NCI-H2196 (cell line): ENCODE results near the gene ENDOD1.

Experiments used
- DNase-seq: peaks from one replicate; lab custom pipeline; 2025; ENCODE audit not compliant: unreplicated experiment; lab: John Stamatoyannopoulos, UW

Gene ENDOD1

DNA sequence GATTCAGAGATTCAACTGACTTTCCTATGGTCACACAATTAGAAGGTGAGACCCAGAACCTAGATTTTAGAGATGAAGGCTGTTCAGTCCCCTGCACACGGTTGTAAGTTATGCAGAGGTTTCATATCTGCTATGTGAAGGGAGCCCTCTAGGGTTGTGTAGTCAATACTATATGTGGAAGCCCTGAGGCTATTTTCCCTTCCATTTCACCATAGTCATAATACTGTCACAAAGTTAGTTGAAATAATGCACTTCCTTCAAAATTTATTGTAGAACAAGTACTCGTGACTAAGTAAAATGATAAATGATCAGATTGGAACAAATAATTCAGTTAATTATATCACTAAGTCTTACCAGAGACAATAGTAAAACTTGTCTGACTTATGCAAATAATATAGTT is 48.8 kb downstream of the ENDOD1 start:
- no peak for DNase-seq

GRCh38 chr11:95140397-95141033 is 50.9 kb downstream of the ENDOD1 start:
- DNase-seq: no peak

DNA sequence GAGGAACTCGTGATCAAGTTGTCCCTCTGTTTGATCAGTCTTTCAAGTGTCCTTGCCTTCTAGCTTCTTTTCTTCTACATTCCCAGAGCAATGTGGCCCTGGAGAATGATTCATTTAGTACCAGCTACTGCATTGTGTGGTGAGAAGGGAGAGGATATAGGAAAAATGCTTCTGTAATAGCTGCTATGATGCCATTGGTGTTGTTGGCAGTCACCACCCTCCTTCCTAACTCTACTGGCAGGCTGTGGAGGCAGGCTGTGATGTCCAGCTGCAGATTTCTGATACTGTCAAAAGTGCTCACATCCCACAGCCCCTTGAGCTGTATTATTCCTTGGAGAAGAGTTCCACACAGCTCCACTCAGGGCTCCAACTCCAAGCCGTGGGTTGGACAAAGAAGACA is 52.8 kb downstream of the ENDOD1 start:
- no peak for DNase-seq

DNA sequence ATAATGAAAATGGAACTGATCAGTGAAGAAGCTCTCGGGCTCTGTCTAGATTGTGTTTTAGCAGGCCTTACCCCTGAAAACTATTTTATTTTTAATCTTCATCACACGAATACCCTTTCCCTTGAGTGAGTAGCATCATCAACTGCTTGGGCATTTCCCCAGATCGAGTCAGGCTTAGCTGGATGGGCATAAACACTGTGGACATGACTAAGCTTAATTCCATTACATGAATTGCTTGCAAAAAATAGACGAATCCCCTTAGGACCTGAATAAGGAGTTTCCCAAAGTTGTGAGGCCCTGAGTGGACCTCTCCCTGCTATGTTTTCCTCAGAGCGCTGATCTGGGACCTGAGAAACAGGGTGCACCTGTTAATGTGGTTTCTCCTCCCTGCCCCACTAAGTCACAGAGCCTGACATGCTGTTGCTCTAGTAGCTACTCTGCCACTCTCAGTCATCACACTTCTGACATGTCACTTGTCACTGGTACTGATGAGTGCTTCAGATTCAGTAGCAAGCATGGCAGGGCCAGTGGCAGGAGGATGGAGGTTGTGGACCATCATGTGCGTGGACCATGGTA is 53.5 kb downstream of the ENDOD1 start:
- DNase-seq: no peak

DNA sequence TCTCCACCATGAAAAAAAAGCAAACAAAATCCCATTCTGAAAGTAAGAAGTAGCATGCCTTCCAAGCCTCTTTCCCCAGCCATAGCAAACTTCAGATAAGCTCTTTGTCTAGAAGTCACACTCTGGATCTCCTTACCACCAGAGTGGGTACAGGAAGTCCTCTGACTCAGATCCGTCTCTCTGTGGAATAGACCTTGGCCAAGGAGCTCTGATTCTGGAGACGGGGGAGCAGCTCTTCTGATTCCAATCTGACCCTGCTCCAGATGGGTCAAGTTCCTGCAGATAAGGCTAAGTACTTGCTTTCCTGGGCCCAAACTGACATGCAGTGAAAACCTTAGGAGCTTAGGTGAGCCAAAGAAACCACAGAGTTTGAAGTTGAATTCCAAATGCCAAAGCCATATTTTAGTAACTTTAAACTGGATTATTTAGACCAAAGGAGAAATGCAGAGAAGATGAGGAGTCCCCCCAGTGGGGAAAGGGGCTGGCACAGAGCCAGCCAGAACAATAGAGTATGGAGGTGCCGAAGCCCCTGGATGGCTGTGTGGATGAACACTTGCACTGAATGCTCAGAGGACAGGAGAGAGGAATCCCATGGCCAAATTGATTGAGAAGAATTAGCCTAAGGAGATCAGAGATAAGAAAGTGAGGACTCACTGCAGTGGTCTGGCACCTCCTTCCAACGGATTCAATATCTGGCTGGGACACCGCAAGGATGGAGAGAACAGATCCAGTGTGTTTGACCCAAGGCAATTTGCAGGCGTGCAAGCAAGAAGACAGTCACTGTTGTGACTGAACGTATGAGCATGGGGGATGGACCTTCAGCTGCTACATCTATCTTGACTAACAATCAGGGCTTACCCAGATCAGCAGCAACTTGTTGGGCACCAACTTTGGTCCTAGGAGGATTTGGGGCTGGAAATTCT is 54.9 kb downstream of the ENDOD1 start:
- no peak for DNase-seq

GRCh38 chr11:95145430-95146060 is 55.9 kb downstream of the ENDOD1 start:
- DNase-seq: no peak

GRCh38 chr11:95147364-95147905 is 57.8 kb downstream of the ENDOD1 start:
- no peak for DNase-seq

DNA sequence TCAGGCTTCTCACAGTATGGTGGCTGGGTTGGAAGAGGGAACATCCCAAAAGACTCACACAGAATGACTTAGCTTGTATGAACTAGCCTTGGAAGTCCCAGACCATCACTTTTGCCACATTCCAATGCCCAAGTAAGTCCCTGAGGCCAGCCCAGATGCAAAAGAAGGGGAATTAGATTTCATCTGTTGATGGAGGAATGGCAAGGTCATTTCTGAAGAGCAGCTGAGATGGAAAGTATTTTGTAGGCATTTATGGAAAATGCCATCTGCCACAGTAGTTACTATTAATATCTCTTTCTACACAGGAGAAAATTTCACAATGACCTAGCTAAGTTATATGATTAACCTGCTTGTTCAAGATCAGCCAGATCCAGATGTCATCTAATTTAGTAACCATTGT is 58.8 kb downstream of the ENDOD1 start:
- DNase-seq: no peak

GRCh38 chr11:95148938-95149337 is 59.3 kb downstream of the ENDOD1 start:
- no peak for DNase-seq

- no peak for DNase-seq
These were observed 60.2 kb downstream of the ENDOD1 start for GRCh38 chr11:95149651-95150364.

- peak; percentile 86 for DNase-seq
These were observed 61.5 kb downstream of the ENDOD1 start for GRCh38 chr11:95150956-95151684.

- DNase-seq: no peak
These were observed 63.5 kb downstream of the ENDOD1 start for GRCh38 chr11:95152876-95153856.

GRCh38 chr11:95153857-95154246 is 64.2 kb downstream of the ENDOD1 start:
- DNase-seq: no peak

DNA sequence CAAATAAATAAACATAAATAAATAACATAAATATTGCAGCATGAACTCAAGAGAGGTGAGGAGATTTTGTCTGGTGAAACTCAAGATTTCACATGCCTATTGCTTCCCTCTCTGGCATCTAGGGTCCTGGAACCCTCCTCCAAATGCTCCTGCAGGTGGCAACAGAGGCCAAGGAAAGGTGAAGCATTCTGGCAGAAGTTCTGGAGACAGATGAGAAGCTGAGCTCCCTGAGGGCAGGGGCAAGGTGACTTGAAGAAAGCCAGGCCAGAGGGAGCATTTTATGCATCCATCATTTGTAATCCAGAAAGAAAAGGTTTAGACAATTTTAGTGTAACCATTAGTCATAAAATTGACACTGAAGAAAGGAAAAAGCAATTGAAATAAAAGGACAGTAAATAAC is 64.9 kb downstream of the ENDOD1 start:
- DNase-seq: peak; percentile 22

- DNase-seq: no peak
These were observed 65.7 kb downstream of the ENDOD1 start for GRCh38 chr11:95155385-95155784.

DNA sequence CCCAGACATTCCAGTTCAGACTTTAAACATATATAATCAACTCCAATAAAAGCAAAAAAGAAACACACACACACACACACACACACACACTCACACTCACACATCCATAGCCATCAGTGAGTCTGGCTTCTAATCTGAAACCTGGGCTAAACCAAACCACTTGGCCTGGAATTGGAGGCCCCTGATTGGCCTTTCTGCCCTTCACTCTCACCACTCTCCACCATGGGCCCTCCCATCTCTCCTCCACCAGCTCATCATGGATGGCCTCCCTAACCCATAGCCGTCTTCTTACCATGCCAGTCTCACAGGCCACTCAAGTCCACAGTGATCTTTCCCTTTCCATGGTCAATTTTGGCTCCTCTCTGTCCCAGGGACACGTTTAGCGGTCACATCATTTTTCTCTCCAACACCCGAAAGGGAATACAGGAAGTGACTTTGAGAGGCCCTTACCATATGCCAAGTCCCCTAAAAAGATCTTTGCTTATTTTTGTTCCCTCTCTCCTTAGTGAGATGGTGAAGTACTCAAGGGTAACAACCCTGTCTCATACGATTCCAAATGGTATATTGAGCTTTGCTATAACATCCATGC is 66.6 kb downstream of the ENDOD1 start:
- no peak for DNase-seq

DNA sequence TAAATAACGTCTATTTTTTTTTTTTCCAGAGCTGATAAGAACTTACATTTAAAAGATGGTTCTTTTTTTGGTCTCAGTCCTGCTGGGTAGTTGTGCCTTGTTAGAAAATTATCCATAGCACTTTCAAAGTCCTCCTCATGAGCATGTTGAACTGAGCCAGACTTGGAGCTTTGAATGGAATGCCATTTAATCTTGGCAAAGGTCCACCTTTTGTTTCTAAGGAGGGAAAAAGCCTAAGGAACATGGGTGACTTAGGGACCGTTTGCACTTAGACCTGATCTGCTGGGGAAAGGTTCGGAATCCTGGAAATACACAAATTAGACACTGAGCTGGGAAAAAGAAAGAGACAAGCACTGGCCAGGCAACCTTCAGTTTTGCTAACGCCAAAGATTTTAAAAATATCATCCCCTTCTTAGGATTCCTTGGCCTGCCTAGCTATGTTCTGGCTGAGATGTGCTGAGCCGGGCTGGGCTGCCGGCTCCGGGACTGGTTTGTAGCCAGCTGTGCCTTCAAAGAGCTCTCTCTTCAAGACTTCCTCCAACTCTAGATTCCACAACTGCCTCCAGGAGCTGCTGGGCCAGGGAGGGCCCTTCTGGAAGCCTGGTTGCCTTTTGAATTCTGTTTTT is 67.4 kb downstream of the ENDOD1 start:
- DNase-seq: no peak

DNA sequence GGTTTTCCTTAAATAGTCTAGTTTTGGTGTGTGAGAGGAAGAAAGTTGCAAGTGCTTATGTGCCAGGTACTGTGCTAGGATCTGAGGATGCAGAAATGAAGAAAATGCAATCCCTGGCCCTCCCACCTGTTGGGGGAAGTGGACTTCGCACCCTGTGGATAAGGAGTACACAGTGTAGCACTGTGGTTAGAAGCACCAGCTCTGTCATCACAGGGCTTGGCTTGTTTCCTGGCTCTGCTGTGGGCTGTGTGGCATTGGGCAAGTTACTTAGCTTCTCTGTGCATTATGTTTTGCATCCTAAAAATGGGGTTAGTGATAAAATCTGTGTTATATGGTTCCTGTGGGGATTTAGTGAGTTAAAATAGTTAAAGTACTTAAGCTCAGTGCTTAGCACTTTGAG is 68.2 kb downstream of the ENDOD1 start:
- DNase-seq: no peak
